Fibroblast of skin of abdomen (primary cell): ENCODE measurements around the gene CYP21A2.
A peak's percentile ranks its signal among the peaks of the same experiment; 100 is the strongest.

Source experiments
- DNase-seq: peaks from one replicate; pipeline ENCODE4 v3.0.0-alpha.2; 2013

Gene CYP21A2

GRCh38 chr6:32083812-32084768 lies 45.9 kb downstream of the CYP21A2 start:
- no peak for DNase-seq

GRCh38 chr6:32084780-32085179 lies 46.6 kb downstream of the CYP21A2 start:
- DNase-seq, result no peak

GRCh38 chr6:32085759-32086459 lies 47.7 kb downstream of the CYP21A2 start:
- no peak for DNase-seq

- peak; percentile 63 for DNase-seq
Observed at GRCh38 chr6:32086661-32087573, 48.7 kb downstream of the CYP21A2 start.

GRCh38 chr6:32087574-32088486 lies 49.6 kb downstream of the CYP21A2 start:
- peak; percentile 55 for DNase-seq

GRCh38 chr6:32088487-32089049 lies 50.4 kb downstream of the CYP21A2 start:
- DNase-seq, result no peak

- no peak for DNase-seq
Observed at GRCh38 chr6:32089082-32089828, 51.0 kb downstream of the CYP21A2 start.
